ENCODE measurements around the gene RARG.

The RARG gene

GRCh38 chr12:53192531-53193021 lies 39.4 kb downstream of the RARG start:
- no peak for TF ChIP-seq CTCF (IDR thresholded peaks at IDR 0.05; ENCODE audit: unreplicated experiment in 3 of 3)
- H3K4me3 Mint-ChIP-seq: no peak overlapping the region
- H3K9me3 Mint-ChIP-seq: no peaks in the 10 kb centered on the region
- peaks cover 19% of the 10 kb centered on the region for H3K27me3 Mint-ChIP-seq (ENCODE audit: low read depth)
- H3K27ac Mint-ChIP-seq: no peak overlapping the region
- peaks cover 15% of the 10 kb centered on the region for H3K36me3 Mint-ChIP-seq (ENCODE audit: low read depth)
- H3K4me1 Mint-ChIP-seq: no peaks in the 10 kb centered on the region

- Mint-ChIP-seq H3K27ac (no peak overlapping the region), H3K27me3 (ENCODE audit: low read depth) (peaks cover 15% of the 10 kb centered on the region), H3K4me1 (no peaks in the 10 kb centered on the region), H3K4me3 (no peak overlapping the region), H3K36me3 (ENCODE audit: low read depth) (peaks cover 21% of the 10 kb centered on the region), H3K9me3 (no peaks in the 10 kb centered on the region)
- TF ChIP-seq CTCF (IDR thresholded peaks at IDR 0.05; ENCODE audit: unreplicated experiment in 3 of 3): no peak
Observed at GRCh38 chr12:53191885-53192530, 40.0 kb downstream of the RARG start.

- no peaks in the 10 kb centered on the region for H3K9me3 Mint-ChIP-seq
- peaks cover 28% of the 10 kb centered on the region for H3K36me3 Mint-ChIP-seq (ENCODE audit: low read depth)
- H3K4me1 Mint-ChIP-seq: no peaks in the 10 kb centered on the region
- H3K27ac Mint-ChIP-seq: no peak overlapping the region
- no peak for TF ChIP-seq CTCF (IDR thresholded peaks at IDR 0.05; ENCODE audit: unreplicated experiment in 3 of 3)
- peaks cover 10% of the 10 kb centered on the region for H3K27me3 Mint-ChIP-seq (ENCODE audit: low read depth)
- no peak overlapping the region for H3K4me3 Mint-ChIP-seq
Observed at GRCh38 chr12:53191096-53191884, 40.7 kb downstream of the RARG start.

- no peaks in the 10 kb centered on the region for H3K4me1 Mint-ChIP-seq
Observed at GRCh38 chr12:53190108-53190729, 41.8 kb downstream of the RARG start.

More at GRCh38 chr12:53190108-53190729, 41.8 kb downstream of the RARG start:
- no peaks in the 10 kb centered on the region for H3K9me3 Mint-ChIP-seq
- H3K27ac Mint-ChIP-seq: peak overlapping the region in 2 of 3 experiments; percentile 33 to 45
- no peaks in the 10 kb centered on the region for H3K27me3 Mint-ChIP-seq (ENCODE audit: low read depth)
- H3K36me3 Mint-ChIP-seq (ENCODE audit: low read depth): peaks cover 39% of the 10 kb centered on the region
- TF ChIP-seq CTCF (IDR thresholded peaks at IDR 0.05; ENCODE audit: unreplicated experiment in 3 of 3): peak; percentile 63 to 72 (median 70)
- no peak overlapping the region for H3K4me3 Mint-ChIP-seq
